ENCODE results near the gene MTMR3.
"Not testable (repeated sequence)": the region's sequence is repeated elsewhere in the genome, so short reads cannot be mapped to it uniquely, and the experiment has no call there.

MTMR3 gene

GRCh38 chr22:30054067-30054763 lies 171.2 kb downstream of the MTMR3 start:
- H2AFZ ChIP-seq (ENCODE audit: low read depth, low read length), result no peak overlapping the region
- H3K36me3 ChIP-seq (ENCODE audit: insufficient read depth, low read length), result no peaks in the 10 kb centered on the region

GRCh38 chr22:30054764-30055069 lies 171.7 kb downstream of the MTMR3 start:
- Histone ChIP-seq H2AFZ (ENCODE audit: low read depth, low read length) (no peak overlapping the region), H3K4me3 (ENCODE audit: low read length) (no peak overlapping the region), H3K4me1 (ENCODE audit: insufficient read depth, low read length) (no peaks in the 10 kb centered on the region), H3K9me3 (ENCODE audit: low read length) (no peaks in the 10 kb centered on the region), H3K27me3 (ENCODE audit: insufficient read depth, low read length) (no peaks in the 10 kb centered on the region), H3K36me3 (ENCODE audit: insufficient read depth, low read length) (no peaks in the 10 kb centered on the region)

More at GRCh38 chr22:30054067-30054763, 171.2 kb downstream of the MTMR3 start:
- no peaks in the 10 kb centered on the region for H3K4me1 ChIP-seq (ENCODE audit: insufficient read depth, low read length)
- no peaks in the 10 kb centered on the region for H3K27me3 ChIP-seq (ENCODE audit: insufficient read depth, low read length)
- H3K4me3 ChIP-seq (ENCODE audit: low read length), result no peak overlapping the region
- no peaks in the 10 kb centered on the region for H3K9me3 ChIP-seq (ENCODE audit: low read length)

DNA sequence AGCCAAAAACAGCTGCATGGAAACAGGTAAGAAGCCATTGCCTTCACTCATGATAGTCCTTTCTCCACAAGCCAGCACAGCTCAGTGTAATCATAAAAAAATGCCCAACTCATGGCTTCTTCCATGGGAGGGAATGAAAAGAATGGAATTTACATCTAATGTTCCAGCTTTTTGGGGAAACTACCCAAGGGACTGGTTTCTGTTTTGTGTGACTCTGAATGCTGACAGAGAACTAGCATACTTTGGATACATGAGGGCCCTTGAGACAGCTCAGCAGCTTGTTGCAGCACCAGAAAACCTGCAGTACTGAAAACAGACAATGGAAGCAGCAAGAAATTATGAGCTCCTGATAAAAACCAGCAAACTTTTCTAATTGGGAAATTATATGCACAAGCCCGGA lies 173.0 kb downstream of the MTMR3 start:
- Histone ChIP-seq H3K4me3 (ENCODE audit: low read length) (no peak overlapping the region), H3K4me1 (ENCODE audit: insufficient read depth, low read length) (no peaks in the 10 kb centered on the region), H3K27me3 (ENCODE audit: insufficient read depth, low read length) (no peaks in the 10 kb centered on the region), H2AFZ (ENCODE audit: low read depth, low read length) (no peak overlapping the region), H3K36me3 (ENCODE audit: insufficient read depth, low read length) (no peaks in the 10 kb centered on the region), H3K9me3 (ENCODE audit: low read length) (no peaks in the 10 kb centered on the region)

GRCh38 chr22:30057375-30057774 lies 174.4 kb downstream of the MTMR3 start:
- Histone ChIP-seq H3K4me3 (ENCODE audit: low read length) (no peak overlapping the region), H3K9me3 (ENCODE audit: low read length) (no peaks in the 10 kb centered on the region), H2AFZ (ENCODE audit: low read depth, low read length) (no peak overlapping the region), H3K36me3 (ENCODE audit: insufficient read depth, low read length) (no peaks in the 10 kb centered on the region), H3K27me3 (ENCODE audit: insufficient read depth, low read length) (no peaks in the 10 kb centered on the region), H3K4me1 (ENCODE audit: insufficient read depth, low read length) (no peaks in the 10 kb centered on the region)

- not testable (repeated sequence) for H2AFZ ChIP-seq (ENCODE audit: low read depth, low read length); H3K4me3 ChIP-seq (ENCODE audit: low read length); H3K9me3 ChIP-seq (ENCODE audit: low read length); H3K27me3 ChIP-seq (ENCODE audit: insufficient read depth, low read length); H3K4me1 ChIP-seq (ENCODE audit: insufficient read depth, low read length); H3K36me3 ChIP-seq (ENCODE audit: insufficient read depth, low read length)
These were observed 176.5 kb downstream of the MTMR3 start for GRCh38 chr22:30059346-30060020.

DNA sequence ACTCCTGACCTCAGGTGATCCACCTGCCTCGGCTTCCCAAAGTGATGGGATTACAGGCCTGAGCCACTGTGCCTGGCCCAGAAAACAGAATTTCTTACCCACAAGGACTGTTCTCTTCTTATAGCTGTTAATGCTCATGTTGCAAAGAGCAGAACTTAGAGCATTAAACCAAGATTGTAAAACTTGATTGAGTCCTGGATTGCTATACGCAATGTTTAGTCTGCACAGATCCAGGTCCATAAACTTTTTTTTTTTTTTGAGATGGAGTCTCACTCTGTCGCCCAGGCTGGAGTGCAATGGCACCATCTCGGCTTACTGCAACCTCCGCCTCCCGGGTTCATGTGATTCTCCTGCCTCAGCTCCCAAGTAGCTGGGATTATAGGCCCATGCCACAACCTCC lies 178.1 kb downstream of the MTMR3 start:
- H3K36me3 ChIP-seq (ENCODE audit: insufficient read depth, low read length); H3K4me3 ChIP-seq (ENCODE audit: low read length); H2AFZ ChIP-seq (ENCODE audit: low read depth, low read length); H3K27me3 ChIP-seq (ENCODE audit: insufficient read depth, low read length); H3K4me1 ChIP-seq (ENCODE audit: insufficient read depth, low read length); H3K9me3 ChIP-seq (ENCODE audit: low read length): not testable (repeated sequence)

DNA sequence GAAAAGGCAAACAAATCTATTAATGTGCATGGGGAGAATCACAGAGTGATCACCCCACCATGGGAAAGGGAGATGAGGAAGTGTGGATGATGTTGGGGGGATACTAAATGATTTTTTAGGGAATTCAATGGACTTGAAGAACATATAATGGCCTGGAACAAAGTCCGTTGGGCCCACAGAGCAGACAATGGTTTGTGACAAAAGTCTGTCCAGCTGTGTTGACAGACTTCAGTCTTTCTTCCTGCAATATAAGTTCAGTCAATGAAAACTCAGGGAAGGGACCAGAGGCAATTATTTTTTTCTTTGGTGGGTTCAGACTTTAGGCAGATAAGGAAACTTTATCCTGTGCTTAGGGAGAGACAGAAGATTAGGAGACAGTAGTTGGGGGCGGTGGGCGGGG lies 179.3 kb downstream of the MTMR3 start:
- no peak overlapping the region for H3K4me3 ChIP-seq (ENCODE audit: low read length)

GRCh38 chr22:30062950-30063349 lies 180.0 kb downstream of the MTMR3 start:
- Histone ChIP-seq H3K4me3 (ENCODE audit: low read length) (no peak overlapping the region), H3K9me3 (ENCODE audit: low read length) (no peaks in the 10 kb centered on the region), H2AFZ (ENCODE audit: low read depth, low read length) (no peak overlapping the region), H3K36me3 (ENCODE audit: insufficient read depth, low read length) (no peaks in the 10 kb centered on the region), H3K4me1 (ENCODE audit: insufficient read depth, low read length) (no peaks in the 10 kb centered on the region), H3K27me3 (ENCODE audit: insufficient read depth, low read length) (no peaks in the 10 kb centered on the region)

More for the DNA sequence above, 179.3 kb downstream of the MTMR3 start:
- Histone ChIP-seq H3K36me3 (ENCODE audit: insufficient read depth, low read length) (no peaks in the 10 kb centered on the region), H3K4me1 (ENCODE audit: insufficient read depth, low read length) (no peaks in the 10 kb centered on the region), H2AFZ (ENCODE audit: low read depth, low read length) (no peak overlapping the region), H3K9me3 (ENCODE audit: low read length) (no peaks in the 10 kb centered on the region), H3K27me3 (ENCODE audit: insufficient read depth, low read length) (no peaks in the 10 kb centered on the region)

- Histone ChIP-seq H3K36me3 (ENCODE audit: insufficient read depth, low read length) (no peaks in the 10 kb centered on the region), H3K27me3 (ENCODE audit: insufficient read depth, low read length) (no peaks in the 10 kb centered on the region), H3K4me3 (ENCODE audit: low read length) (no peak overlapping the region), H3K4me1 (ENCODE audit: insufficient read depth, low read length) (no peaks in the 10 kb centered on the region), H3K9me3 (ENCODE audit: low read length) (no peaks in the 10 kb centered on the region), H2AFZ (ENCODE audit: low read depth, low read length) (no peak overlapping the region)
These were observed 181.2 kb downstream of the MTMR3 start for GRCh38 chr22:30064172-30064571.

DNA sequence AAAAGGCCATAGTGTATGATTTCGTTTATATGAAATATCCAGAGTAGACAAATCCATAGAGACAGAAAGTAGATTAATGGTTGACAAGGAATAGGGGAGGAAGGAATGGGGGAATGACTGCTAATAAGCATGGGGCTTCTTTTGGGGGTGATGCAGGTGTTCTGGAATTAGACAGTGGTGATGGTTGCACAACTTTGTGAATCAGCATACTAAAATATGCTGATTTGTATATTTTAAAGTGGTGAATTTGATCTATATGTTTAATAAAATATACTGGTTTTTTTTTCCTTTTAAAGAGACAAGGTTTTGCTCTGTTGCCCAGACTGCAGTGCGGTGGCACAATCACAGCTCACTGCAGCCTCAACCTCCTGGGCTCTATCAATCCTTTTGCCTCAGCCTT lies 190.8 kb downstream of the MTMR3 start:
- no peak overlapping the region for H2AFZ ChIP-seq (ENCODE audit: low read depth, low read length)
- H3K4me3 ChIP-seq (ENCODE audit: low read length), result no peak overlapping the region
- H3K36me3 ChIP-seq (ENCODE audit: insufficient read depth, low read length), result no peaks in the 10 kb centered on the region
- H3K4me1 ChIP-seq (ENCODE audit: insufficient read depth, low read length), result no peaks in the 10 kb centered on the region
- H3K9me3 ChIP-seq (ENCODE audit: low read length), result no peaks in the 10 kb centered on the region
- peaks cover 23% of the 10 kb centered on the region for H3K27me3 ChIP-seq (ENCODE audit: insufficient read depth, low read length)

- H3K4me1 ChIP-seq (ENCODE audit: insufficient read depth, low read length), result no peaks in the 10 kb centered on the region
- H3K9me3 ChIP-seq (ENCODE audit: low read length), result no peaks in the 10 kb centered on the region
- H3K27me3 ChIP-seq (ENCODE audit: insufficient read depth, low read length), result peaks cover 23% of the 10 kb centered on the region
- H2AFZ ChIP-seq (ENCODE audit: low read depth, low read length), result no peak overlapping the region
- H3K4me3 ChIP-seq (ENCODE audit: low read length), result no peak overlapping the region
- H3K36me3 ChIP-seq (ENCODE audit: insufficient read depth, low read length), result no peaks in the 10 kb centered on the region
These were observed 191.2 kb downstream of the MTMR3 start for GRCh38 chr22:30074147-30074546.

DNA sequence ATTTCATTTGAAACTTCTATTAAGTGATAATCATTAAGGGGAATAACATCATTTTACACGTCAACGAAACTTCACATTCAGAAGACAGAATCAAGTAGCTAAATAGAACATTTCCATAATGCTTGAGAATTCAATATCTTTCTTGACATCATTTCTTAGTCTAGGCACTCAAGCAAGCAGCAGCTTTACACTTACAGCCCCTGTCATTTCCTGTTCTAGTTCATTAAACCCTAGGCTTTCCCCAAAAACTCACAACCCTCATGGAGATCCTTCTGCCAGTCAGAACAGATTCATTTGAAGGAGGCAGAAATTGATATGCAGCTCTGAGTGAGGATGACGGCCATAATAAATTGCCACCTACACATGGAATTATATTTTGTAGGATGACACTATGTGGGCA lies 192.0 kb downstream of the MTMR3 start:
- H3K36me3 ChIP-seq (ENCODE audit: insufficient read depth, low read length), result no peaks in the 10 kb centered on the region
- H3K27me3 ChIP-seq (ENCODE audit: insufficient read depth, low read length), result peaks cover 23% of the 10 kb centered on the region
- H3K9me3 ChIP-seq (ENCODE audit: low read length), result no peaks in the 10 kb centered on the region
- no peak overlapping the region for H3K4me3 ChIP-seq (ENCODE audit: low read length)
- no peak overlapping the region for H2AFZ ChIP-seq (ENCODE audit: low read depth, low read length)
- peaks cover 4% of the 10 kb centered on the region for H3K4me1 ChIP-seq (ENCODE audit: insufficient read depth, low read length)

- Histone ChIP-seq H3K4me1 (ENCODE audit: insufficient read depth, low read length) (peaks cover 11% of the 10 kb centered on the region), H2AFZ (ENCODE audit: low read depth, low read length) (no peak overlapping the region), H3K9me3 (ENCODE audit: low read length) (no peaks in the 10 kb centered on the region), H3K27me3 (ENCODE audit: insufficient read depth, low read length) (peaks cover 23% of the 10 kb centered on the region), H3K4me3 (ENCODE audit: low read length) (no peak overlapping the region), H3K36me3 (ENCODE audit: insufficient read depth, low read length) (no peaks in the 10 kb centered on the region)
These were observed 194.4 kb downstream of the MTMR3 start for GRCh38 chr22:30077279-30077880.

Data from neuron (in vitro differentiated cells).